DND-41 (cell line): ENCODE measurements around the gene AKIRIN1.

ENCODE experiments used
- CTCF ChIP-seq: IDR thresholded peaks from 2 replicates; pipeline ENCODE4 v1.5.1; 2012; ENCODE audit warnings: borderline replicate concordance, low read length, moderate library complexity, mild to moderate bottlenecking; ENCODE audit not compliant: poor library complexity, severe bottlenecking; ENCODE audit errors: extremely low read depth
- EZH2 ChIP-seq: IDR thresholded peaks from 3 replicates; pipeline ENCODE4 v1.6.1; 2012; ENCODE audit warnings: borderline replicate concordance, low read depth, mild to moderate bottlenecking, moderate library complexity, low read length, inconsistent platforms; ENCODE audit not compliant: severe bottlenecking

GRCh38 chr1:38997034-38997900 is 6.2 kb downstream of the AKIRIN1 start:
- no peak for TF ChIP-seq CTCF
- no peak for TF ChIP-seq EZH2
